Panc1 (cell line): ENCODE measurements around the gene APP. TPM values are rescaled to one million over a fixed set of nuclear protein-coding genes. Genes with fewer than 3 reads are reported as not detected.

ENCODE experiments used
- ATAC-seq: fragments of 200-7000 bp; cut with Tn5 transposase; 2 replicates; pipeline ENCODE4 v1.9.1; 2020; ENCODE audit warnings: mild to moderate bottlenecking, moderate library complexity
- BruUV-seq: library from RNA; stranded (reverse); fragments of 400-500 nt; replicated peaks from 2 replicates; lab custom pipeline; 2021; lab: Mats Ljungman, UMichigan
- CTCF ChIA-PET: fragments of 300-600 bp; sonication (Branson Sonifier 250); formaldehyde crosslinking; loops from one replicate; lab custom pipeline; 2022; ENCODE audit warnings: antibody characterized with exemption; lab: Charles Lee
- POLR2A ChIA-PET: fragments of 300-600 bp; sonication (Branson Sonifier 250); formaldehyde crosslinking; loops from one replicate; lab custom pipeline; 2022; ENCODE audit warnings: antibody characterized with exemption; lab: Charles Lee
- DNase-seq: peaks from one replicate; pipeline ENCODE4 v3.0.0-alpha.2; 2010; ENCODE audit warnings: low read depth, low spot score
- H3K27ac ChIP-seq: 2 replicates; pipeline ENCODE4 v1.5.1; 2011; ENCODE audit warnings: mild to moderate bottlenecking, low read length, inconsistent platforms
- H3K27me3 ChIP-seq: fragments of 200-500 bp; sonication (Bioruptor generic); 2 replicates; pipeline ENCODE4 v1.6.0; 2014; ENCODE audit warnings: low read length, inconsistent platforms; ENCODE audit not compliant: control insufficient read depth, insufficient read depth
- H3K36me3 ChIP-seq: fragments of 200-500 bp; sonication (Bioruptor generic); 2 replicates; pipeline ENCODE4 v1.5.1; 2014; ENCODE audit warnings: inconsistent platforms, mild to moderate bottlenecking, low read length, moderate library complexity; ENCODE audit not compliant: control insufficient read depth, insufficient read depth
- H3K4me1 ChIP-seq: 2 replicates; pipeline ENCODE4 v1.5.1; 2011; ENCODE audit warnings: inconsistent platforms, mild to moderate bottlenecking, low read length, moderate library complexity; ENCODE audit not compliant: control insufficient read depth, insufficient read depth
- H3K4me3 ChIP-seq, 2 experiments: 2 replicates each; pipeline ENCODE4 v1.5.1; 2011 to 2012; ENCODE audit warnings: low read depth in 2 of 2, low read length in 2 of 2, mild to moderate bottlenecking in 2 of 2, inconsistent platforms in 1 of 2, moderate library complexity in 1 of 2
- H3K9me3 ChIP-seq: fragments of 200-500 bp; sonication (Bioruptor generic); 2 replicates; pipeline ENCODE4 v1.5.1; 2014; ENCODE audit warnings: low read depth, mild to moderate bottlenecking, inconsistent platforms, low read length, moderate library complexity; ENCODE audit not compliant: control insufficient read depth, insufficient read depth
- POLR2AphosphoS5 ChIP-seq: IDR thresholded peaks from 2 replicates; pipeline ENCODE4 v1.6.1; 2012; ENCODE audit warnings: mild to moderate bottlenecking, low read depth, low read length, moderate library complexity
- SIN3A ChIP-seq: IDR thresholded peaks from 2 replicates; pipeline ENCODE4 v1.6.1; 2012; ENCODE audit warnings: low read depth, mild to moderate bottlenecking, low read length, moderate library complexity, borderline replicate concordance; ENCODE audit not compliant: insufficient read depth
- TCF7L2 ChIP-seq: IDR thresholded peaks from 2 replicates; pipeline ENCODE4 v1.6.1; 2011; ENCODE audit warnings: mild to moderate bottlenecking, low read depth, low read length, inconsistent platforms
- in situ Hi-C: cut with HindIII; loops from 2 replicates; pipeline ENCODE4 v1.10.0; 2016; ENCODE audit warnings: low sequenced_read_pairs, low pct_unique_long_range_greater_than_20kb
- intact Hi-C: fragments of 100-400 bp; cut with micrococcal nuclease; formaldehyde crosslinking; loops from one replicate; pipeline ENCODE4 v1.10.0; 2022; ENCODE audit not compliant: unreplicated experiment
- total RNA-seq: library from RNA; stranded (reverse); gene quantifications from one replicate; pipeline ENCODE4 v1.2.1, GENCODE V29; 2021; ENCODE audit not compliant: unreplicated experiment
- TF ChIP-seq, protein P1 (sequence below), 2 experiments: IDR thresholded peaks; 2 replicates each; pipeline ENCODE4 v1.6.1; 2011 to 2012; ENCODE audit warnings: low read depth in 2 of 2, control low read depth in 1 of 2, low read length in 1 of 2, mild to moderate bottlenecking in 1 of 2, moderate library complexity in 1 of 2; ENCODE audit not compliant: insufficient read depth in 1 of 2
- TF ChIP-seq, protein P2 (sequence below): fragments of 450-650 bp; IDR thresholded peaks from 2 replicates; pipeline ENCODE4 v1.5.1; 2017; ENCODE audit warnings: mild to moderate bottlenecking

APP gene
- total RNA-seq, 1 experiment from 2014 or later, result 542 TPM

DNA sequence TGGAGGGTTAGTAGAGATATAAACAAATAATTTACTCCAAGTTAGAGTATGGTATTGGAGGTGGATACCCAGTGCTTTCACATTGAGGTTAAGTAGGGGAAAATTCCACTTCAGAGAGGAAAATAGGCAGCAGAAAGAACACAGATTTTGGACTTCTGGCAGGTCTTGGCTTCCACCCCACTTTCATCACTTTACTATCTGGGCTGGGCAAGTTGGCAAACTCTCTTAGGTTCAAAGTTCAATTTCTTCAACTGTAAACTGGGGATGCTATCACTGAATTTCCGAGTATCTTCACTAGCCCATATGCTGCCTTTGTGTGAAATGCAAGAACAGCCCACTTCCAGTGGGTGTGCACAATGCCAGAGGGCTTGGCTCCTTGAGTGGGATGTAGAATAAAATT, 220.9 kb downstream of the APP start:
- intact Hi-C loops (no loop called here), in situ Hi-C loops (no loop called here)
- ChIA-PET CTCF (no interaction called here), POLR2A (interaction anchor here (0.7 kb wide), 1 partner anchor 244 kb away, joined by 3 read pairs; no protein-coding TSS in a partner anchor)
- no peak for TF ChIP-seq TCF7L2
- no peak for TF ChIP-seq SIN3A
- TF ChIP-seq, protein P1, sequence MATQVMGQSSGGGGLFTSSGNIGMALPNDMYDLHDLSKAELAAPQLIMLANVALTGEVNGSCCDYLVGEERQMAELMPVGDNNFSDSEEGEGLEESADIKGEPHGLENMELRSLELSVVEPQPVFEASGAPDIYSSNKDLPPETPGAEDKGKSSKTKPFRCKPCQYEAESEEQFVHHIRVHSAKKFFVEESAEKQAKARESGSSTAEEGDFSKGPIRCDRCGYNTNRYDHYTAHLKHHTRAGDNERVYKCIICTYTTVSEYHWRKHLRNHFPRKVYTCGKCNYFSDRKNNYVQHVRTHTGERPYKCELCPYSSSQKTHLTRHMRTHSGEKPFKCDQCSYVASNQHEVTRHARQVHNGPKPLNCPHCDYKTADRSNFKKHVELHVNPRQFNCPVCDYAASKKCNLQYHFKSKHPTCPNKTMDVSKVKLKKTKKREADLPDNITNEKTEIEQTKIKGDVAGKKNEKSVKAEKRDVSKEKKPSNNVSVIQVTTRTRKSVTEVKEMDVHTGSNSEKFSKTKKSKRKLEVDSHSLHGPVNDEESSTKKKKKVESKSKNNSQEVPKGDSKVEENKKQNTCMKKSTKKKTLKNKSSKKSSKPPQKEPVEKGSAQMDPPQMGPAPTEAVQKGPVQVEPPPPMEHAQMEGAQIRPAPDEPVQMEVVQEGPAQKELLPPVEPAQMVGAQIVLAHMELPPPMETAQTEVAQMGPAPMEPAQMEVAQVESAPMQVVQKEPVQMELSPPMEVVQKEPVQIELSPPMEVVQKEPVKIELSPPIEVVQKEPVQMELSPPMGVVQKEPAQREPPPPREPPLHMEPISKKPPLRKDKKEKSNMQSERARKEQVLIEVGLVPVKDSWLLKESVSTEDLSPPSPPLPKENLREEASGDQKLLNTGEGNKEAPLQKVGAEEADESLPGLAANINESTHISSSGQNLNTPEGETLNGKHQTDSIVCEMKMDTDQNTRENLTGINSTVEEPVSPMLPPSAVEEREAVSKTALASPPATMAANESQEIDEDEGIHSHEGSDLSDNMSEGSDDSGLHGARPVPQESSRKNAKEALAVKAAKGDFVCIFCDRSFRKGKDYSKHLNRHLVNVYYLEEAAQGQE (IDR thresholded peaks at IDR 0.05; ENCODE audit: insufficient read depth in 1 of 2, low read depth in 2 of 2, low read length in 1 of 2), result no peak
- no peak for TF ChIP-seq POLR2AphosphoS5
- TF ChIP-seq, protein P2, sequence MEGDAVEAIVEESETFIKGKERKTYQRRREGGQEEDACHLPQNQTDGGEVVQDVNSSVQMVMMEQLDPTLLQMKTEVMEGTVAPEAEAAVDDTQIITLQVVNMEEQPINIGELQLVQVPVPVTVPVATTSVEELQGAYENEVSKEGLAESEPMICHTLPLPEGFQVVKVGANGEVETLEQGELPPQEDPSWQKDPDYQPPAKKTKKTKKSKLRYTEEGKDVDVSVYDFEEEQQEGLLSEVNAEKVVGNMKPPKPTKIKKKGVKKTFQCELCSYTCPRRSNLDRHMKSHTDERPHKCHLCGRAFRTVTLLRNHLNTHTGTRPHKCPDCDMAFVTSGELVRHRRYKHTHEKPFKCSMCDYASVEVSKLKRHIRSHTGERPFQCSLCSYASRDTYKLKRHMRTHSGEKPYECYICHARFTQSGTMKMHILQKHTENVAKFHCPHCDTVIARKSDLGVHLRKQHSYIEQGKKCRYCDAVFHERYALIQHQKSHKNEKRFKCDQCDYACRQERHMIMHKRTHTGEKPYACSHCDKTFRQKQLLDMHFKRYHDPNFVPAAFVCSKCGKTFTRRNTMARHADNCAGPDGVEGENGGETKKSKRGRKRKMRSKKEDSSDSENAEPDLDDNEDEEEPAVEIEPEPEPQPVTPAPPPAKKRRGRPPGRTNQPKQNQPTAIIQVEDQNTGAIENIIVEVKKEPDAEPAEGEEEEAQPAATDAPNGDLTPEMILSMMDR, result no peak
- no peak for ATAC-seq
- no peaks in the 10 kb centered on the region for H3K4me1 ChIP-seq
- no peak overlapping the region for H3K27ac ChIP-seq
- H3K9me3 ChIP-seq, result no peaks in the 10 kb centered on the region
- no peak overlapping the region for H3K4me3 ChIP-seq
- H3K27me3 ChIP-seq, result no peaks in the 10 kb centered on the region
- BruUV-seq, result TSS peak; percentile 1
- no peak for DNase-seq
- H3K36me3 ChIP-seq, result peaks cover 4% of the 10 kb centered on the region; the same call in 1 of the 2 replicates

DNA sequence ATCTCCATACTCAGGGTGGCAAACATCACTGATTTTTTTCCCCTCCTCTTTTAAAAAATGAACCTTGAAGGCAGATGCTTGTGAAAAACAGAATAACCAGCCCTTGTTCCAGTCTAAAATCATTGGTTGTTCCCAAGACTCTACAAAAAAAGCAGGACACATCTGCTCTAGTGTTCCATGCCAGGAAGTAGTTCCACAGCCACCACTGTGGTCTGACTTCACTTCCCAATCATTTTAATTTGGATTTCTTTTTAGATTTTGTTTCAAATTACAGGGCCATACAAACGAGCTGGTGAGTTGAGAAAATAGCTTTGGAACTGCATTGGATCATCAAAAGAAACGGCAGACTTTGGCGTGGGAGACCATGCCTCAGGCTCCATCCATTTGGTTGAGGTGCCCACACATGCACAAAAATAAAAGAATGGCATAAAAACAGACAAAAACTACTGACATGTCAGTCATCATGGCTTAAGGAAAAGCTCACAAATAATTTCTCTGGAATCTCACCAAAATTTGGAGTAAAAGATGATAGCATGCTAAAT, 225.8 kb downstream of the APP start:
- Histone ChIP-seq H3K4me3 (no peak overlapping the region), H3K27ac (no peak overlapping the region), H3K27me3 (no peaks in the 10 kb centered on the region), H3K36me3 (no peaks in the 10 kb centered on the region; the same call in 1 of the 2 replicates), H3K9me3 (no peaks in the 10 kb centered on the region), H3K4me1 (no peaks in the 10 kb centered on the region)
- CTCF ChIA-PET, result no interaction called here
- ATAC-seq (no peak), DNase-seq (no peak)
- intact Hi-C loops, result no loop called here
- in situ Hi-C loops, result no loop called here
- TF ChIP-seq, protein P1 (IDR thresholded peaks at IDR 0.05; ENCODE audit: insufficient read depth in 1 of 2, low read depth in 2 of 2, low read length in 1 of 2), result no peak
- TF ChIP-seq, protein P2, result no peak
- TF ChIP-seq TCF7L2, result no peak
- no peak for TF ChIP-seq POLR2AphosphoS5
- TF ChIP-seq SIN3A, result no peak
- BruUV-seq, result no TSS peak
- POLR2A ChIA-PET, result no interaction called here
